Astrocyte (in vitro differentiated cells and primary cell): ENCODE results near the gene BLTP3A. TPM values are rescaled to one million over a fixed set of nuclear protein-coding genes. Genes with fewer than 3 reads are reported as not detected.
"Not testable (repeated sequence)": the region's sequence is repeated elsewhere in the genome, so short reads cannot be mapped to it uniquely, and the experiment has no call there.

Experiments used
- DNase-seq: peaks from one replicate; pipeline ENCODE4 v3.0.0-alpha.2; 2010; ENCODE audit warnings: low read depth
- FAIRE-seq: peaks from 2 replicates; lab custom pipeline; 2011; peaks lifted over from hg19 to GRCh38; lab: Jason Lieb, UNC
- H2AFZ ChIP-seq: 2 replicates; pipeline ENCODE4 v1.6.0; 2012; ENCODE audit warnings: low read depth, low read length, inconsistent platforms
- H3K27ac ChIP-seq: 2 replicates; pipeline ENCODE4 v1.5.1; 2011; ENCODE audit warnings: low read depth, low read length, inconsistent platforms
- H3K27me3 ChIP-seq: 2 replicates; pipeline ENCODE4 v1.6.0; 2011; ENCODE audit warnings: low read length, inconsistent platforms; ENCODE audit not compliant: insufficient read depth
- H3K36me3 ChIP-seq: 2 replicates; pipeline ENCODE4 v1.5.1; 2011; ENCODE audit warnings: low read length, inconsistent platforms; ENCODE audit not compliant: insufficient read depth
- H3K4me1 ChIP-seq: 2 replicates; pipeline ENCODE4 v1.5.1; 2011; ENCODE audit warnings: low read length, inconsistent platforms; ENCODE audit not compliant: insufficient read depth
- H3K4me2 ChIP-seq: 2 replicates; pipeline ENCODE4 v1.6.0; 2012; ENCODE audit warnings: low read length, inconsistent platforms
- H3K4me3 ChIP-seq: 2 replicates; pipeline ENCODE4 v1.5.1; 2011; ENCODE audit warnings: low read depth, mild to moderate bottlenecking, low read length, inconsistent platforms; ENCODE audit not compliant: insufficient read depth
- H3K79me2 ChIP-seq: 2 replicates; pipeline ENCODE4 v1.6.0; 2012; ENCODE audit warnings: mild to moderate bottlenecking, low read length, inconsistent platforms; ENCODE audit not compliant: insufficient read depth
- H3K9ac ChIP-seq: 2 replicates; pipeline ENCODE4 v1.6.0; 2012; ENCODE audit warnings: mild to moderate bottlenecking, low read length, inconsistent platforms
- H3K9me3 ChIP-seq: 2 replicates; pipeline ENCODE4 v1.5.1; 2012; ENCODE audit warnings: low read depth, mild to moderate bottlenecking, low read length, inconsistent platforms; ENCODE audit not compliant: insufficient read depth
- H4K20me1 ChIP-seq: 2 replicates; pipeline ENCODE4 v1.6.0; 2012; ENCODE audit warnings: low read length, inconsistent platforms; ENCODE audit not compliant: insufficient read depth
- H3K27ac Mint-ChIP-seq: one replicate; pipeline ENCODE4 v1.8.0; 2021; ENCODE audit warnings: mild to moderate bottlenecking, mixed read lengths; ENCODE audit not compliant: unreplicated experiment
- H3K27me3 Mint-ChIP-seq: one replicate; pipeline ENCODE4 v1.8.0; 2021; ENCODE audit warnings: low read depth, mixed read lengths; ENCODE audit not compliant: unreplicated experiment
- H3K36me3 Mint-ChIP-seq: one replicate; pipeline ENCODE4 v1.8.0; 2021; ENCODE audit warnings: low read depth, mixed read lengths; ENCODE audit not compliant: unreplicated experiment
- H3K4me1 Mint-ChIP-seq: one replicate; pipeline ENCODE4 v1.8.0; 2021; ENCODE audit warnings: low read depth, mixed read lengths; ENCODE audit not compliant: unreplicated experiment
- H3K4me3 Mint-ChIP-seq: one replicate; pipeline ENCODE4 v1.8.0; 2021; ENCODE audit warnings: mild to moderate bottlenecking, moderate library complexity, mixed read lengths; ENCODE audit not compliant: unreplicated experiment
- H3K9me3 Mint-ChIP-seq: one replicate; pipeline ENCODE4 v1.8.0; 2021; ENCODE audit warnings: mild to moderate bottlenecking, mixed read lengths; ENCODE audit not compliant: unreplicated experiment
- CTCF ChIP-seq: IDR thresholded peaks from 2 replicates; pipeline ENCODE4 v1.5.1; 2011; ENCODE audit warnings: low read depth, mild to moderate bottlenecking, inconsistent platforms, low read length, moderate library complexity; ENCODE audit not compliant: insufficient read depth
- EZH2 ChIP-seq: IDR thresholded peaks from 2 replicates; pipeline ENCODE4 v1.6.1; 2012; ENCODE audit warnings: mild to moderate bottlenecking, low read length, inconsistent platforms; ENCODE audit not compliant: insufficient read depth
- total RNA-seq: library from RNA; stranded (reverse); gene quantifications from 2 replicates; pipeline ENCODE4 v1.2.1, GENCODE V29; 2021

The BLTP3A gene
- total RNA-seq, 1 donor from 2014 or later = 25.1 TPM

GRCh38 chr6:34746104-34746846 is 45.6 kb upstream of the BLTP3A start:
- H3K36me3 ChIP-seq = no peaks in the 10 kb centered on the region
- H3K4me2 ChIP-seq = no peak overlapping the region
- no peaks in the 10 kb centered on the region for H3K4me1 ChIP-seq
- H3K79me2 ChIP-seq = no peaks in the 10 kb centered on the region
- no peak overlapping the region for H3K9ac ChIP-seq
- Mint-ChIP-seq H3K4me3 (no peak overlapping the region), H3K27me3 (no peaks in the 10 kb centered on the region), H3K9me3 (no peaks in the 10 kb centered on the region), H3K36me3 (no peaks in the 10 kb centered on the region), H3K4me1 (peaks cover 6% of the 10 kb centered on the region), H3K27ac (no peak overlapping the region)
- peak; percentile 8 for DNase-seq
- H2AFZ ChIP-seq = no peak overlapping the region
- no peak overlapping the region for H3K27ac ChIP-seq
- FAIRE-seq = no peak
- H4K20me1 ChIP-seq = no peaks in the 10 kb centered on the region
- no peak overlapping the region for H3K4me3 ChIP-seq
- TF ChIP-seq EZH2 (no peak), CTCF (no peak)
- no peaks in the 10 kb centered on the region for H3K27me3 ChIP-seq
- no peaks in the 10 kb centered on the region for H3K9me3 ChIP-seq

GRCh38 chr6:34748757-34749156 is 43.1 kb upstream of the BLTP3A start:
- Mint-ChIP-seq H3K4me3 (no peak overlapping the region), H3K27me3 (no peaks in the 10 kb centered on the region), H3K4me1 (peaks cover 6% of the 10 kb centered on the region), H3K36me3 (no peaks in the 10 kb centered on the region), H3K27ac (no peak overlapping the region), H3K9me3 (no peaks in the 10 kb centered on the region)
- Histone ChIP-seq H3K79me2 (no peaks in the 10 kb centered on the region), H3K4me3 (no peak overlapping the region), H3K4me2 (no peak overlapping the region), H3K9ac (no peak overlapping the region), H4K20me1 (no peaks in the 10 kb centered on the region), H3K4me1 (no peaks in the 10 kb centered on the region), H3K27me3 (no peaks in the 10 kb centered on the region), H2AFZ (no peak overlapping the region), H3K36me3 (no peaks in the 10 kb centered on the region), H3K27ac (no peak overlapping the region), H3K9me3 (no peaks in the 10 kb centered on the region)
- no peak for FAIRE-seq
- TF ChIP-seq CTCF = no peak
- no peak for TF ChIP-seq EZH2
- no peak for DNase-seq

GRCh38 chr6:34756513-34756856 is 35.4 kb upstream of the BLTP3A start:
- not testable (repeated sequence) for H3K36me3 Mint-ChIP-seq, H3K4me1 ChIP-seq, H3K9me3 Mint-ChIP-seq, DNase-seq, H3K27me3 ChIP-seq, H3K27ac Mint-ChIP-seq, H3K4me1 Mint-ChIP-seq, H3K36me3 ChIP-seq, H3K4me3 Mint-ChIP-seq, H3K27me3 Mint-ChIP-seq, H3K9me3 ChIP-seq, FAIRE-seq, H4K20me1 ChIP-seq
- Histone ChIP-seq H2AFZ (peak overlapping the region; percentile 95), H3K79me2 (peaks cover 40% of the 10 kb centered on the region), H3K4me3 (peak overlapping the region; percentile 100), H3K27ac (peak overlapping the region; percentile 95), H3K4me2 (peak overlapping the region; percentile 99), H3K9ac (peak overlapping the region; percentile 99)
